ENCODE results near the gene ARSJ.

DNA sequence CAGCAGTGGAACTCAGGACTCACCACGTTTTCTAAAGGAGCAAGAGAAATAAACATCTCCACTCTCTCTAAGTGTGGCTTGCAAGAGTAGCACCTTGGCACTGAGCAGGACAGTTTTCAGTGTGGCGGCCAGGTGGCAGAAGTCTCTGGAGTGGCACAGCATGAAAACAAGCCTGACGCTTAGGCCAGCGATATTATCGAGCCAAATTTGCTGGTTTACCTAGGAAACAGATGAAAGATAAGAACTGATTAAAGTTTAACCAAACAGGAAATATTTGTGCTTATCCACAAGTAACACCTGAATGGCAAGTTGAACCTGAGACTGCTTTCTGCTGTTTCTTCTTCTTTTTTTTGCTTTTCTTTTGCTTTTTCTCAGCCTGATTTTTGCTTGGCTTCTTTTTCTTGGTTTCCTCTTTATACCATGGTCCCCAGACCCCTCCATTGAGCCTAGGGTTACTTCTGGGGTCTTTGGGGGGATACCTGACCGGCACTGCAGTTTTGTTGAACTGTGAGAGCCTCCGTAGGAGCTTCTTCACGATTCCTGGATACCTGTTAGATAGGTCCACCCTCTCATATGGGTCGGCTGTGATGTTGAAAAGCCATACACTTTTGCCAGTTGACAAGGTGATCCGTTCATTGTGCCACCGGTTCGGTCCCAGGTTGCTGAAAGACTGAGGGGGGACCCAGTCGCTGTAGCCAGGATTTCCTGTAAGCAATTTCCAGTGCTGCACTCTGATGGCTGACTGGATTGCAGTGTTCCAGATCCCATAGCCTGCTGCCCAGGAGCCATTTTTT, 77.3 kb downstream of the ARSJ start:
- TF ChIP-seq, protein P1, sequence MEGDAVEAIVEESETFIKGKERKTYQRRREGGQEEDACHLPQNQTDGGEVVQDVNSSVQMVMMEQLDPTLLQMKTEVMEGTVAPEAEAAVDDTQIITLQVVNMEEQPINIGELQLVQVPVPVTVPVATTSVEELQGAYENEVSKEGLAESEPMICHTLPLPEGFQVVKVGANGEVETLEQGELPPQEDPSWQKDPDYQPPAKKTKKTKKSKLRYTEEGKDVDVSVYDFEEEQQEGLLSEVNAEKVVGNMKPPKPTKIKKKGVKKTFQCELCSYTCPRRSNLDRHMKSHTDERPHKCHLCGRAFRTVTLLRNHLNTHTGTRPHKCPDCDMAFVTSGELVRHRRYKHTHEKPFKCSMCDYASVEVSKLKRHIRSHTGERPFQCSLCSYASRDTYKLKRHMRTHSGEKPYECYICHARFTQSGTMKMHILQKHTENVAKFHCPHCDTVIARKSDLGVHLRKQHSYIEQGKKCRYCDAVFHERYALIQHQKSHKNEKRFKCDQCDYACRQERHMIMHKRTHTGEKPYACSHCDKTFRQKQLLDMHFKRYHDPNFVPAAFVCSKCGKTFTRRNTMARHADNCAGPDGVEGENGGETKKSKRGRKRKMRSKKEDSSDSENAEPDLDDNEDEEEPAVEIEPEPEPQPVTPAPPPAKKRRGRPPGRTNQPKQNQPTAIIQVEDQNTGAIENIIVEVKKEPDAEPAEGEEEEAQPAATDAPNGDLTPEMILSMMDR (IDR thresholded peaks at IDR 0.05), result peak in 4 of 6 experiments; percentile 36 to 73 (median 67)
- TF ChIP-seq POLR2A (IDR thresholded peaks at IDR 0.05), result no peak

All from Peyer's patch (tissue), 4 donors.